HepG2 (cell line): Measurements from ENCODE around the gene GALNT10. TPM values are rescaled to one million over a fixed set of nuclear protein-coding genes. Genes with fewer than 3 reads are reported as not detected.

Source experiments
- ATAC-seq: fragments of 200-7000 bp; cut with Tn5 transposase; 3 replicates; pipeline ENCODE4 v1.9.1; 2020; ENCODE audit warnings: mild to moderate bottlenecking, moderate library complexity
- BruUV-seq: library from RNA; stranded (reverse); fragments of 400-500 nt; replicated peaks from 2 replicates; lab custom pipeline; 2021; lab: Mats Ljungman, UMichigan
- CTCF ChIA-PET: fragments of 300-600 bp; formaldehyde crosslinking; extraction: SDS; loops from one replicate; lab custom pipeline; 2021; ENCODE audit warnings: low total read pairs, inconsistent platforms, low intra/inter-chr PET ratio; lab: Yijun Ruan, JAX
- POLR2A ChIA-PET: fragments of 350-600 bp; sonication (Branson Sonifier 250); formaldehyde crosslinking; loops from one replicate; lab custom pipeline; 2020; ENCODE audit warnings: antibody characterized with exemption, inconsistent platforms; lab: Yijun Ruan, JAX
- DNase-seq: peaks from one replicate; pipeline ENCODE4 v3.0.0-alpha.2; 2015; ENCODE audit warnings: low spot score
- FAIRE-seq: peaks from 3 replicates; lab custom pipeline; 2011; peaks lifted over from hg19 to GRCh38; lab: Jason Lieb, UNC
- H2AFZ ChIP-seq: one replicate; pipeline ENCODE4 v1.6.1; 2011; ENCODE audit warnings: low read length, inconsistent platforms
- H3K27ac ChIP-seq: fragments of 300-600 bp; 3 replicates; pipeline ENCODE4 v1.8.0; 2011; ENCODE audit warnings: mixed run types, mild to moderate bottlenecking, mixed read lengths, low read length, inconsistent platforms; ENCODE audit not compliant: insufficient read depth; ENCODE audit errors: extremely low read length
- H3K27me3 ChIP-seq, 2 experiments: fragments of 200-600 bp in 1 of 2; 2 replicates in 1 of 2; 3 replicates in 1 of 2; pipeline versions ENCODE4 v1.6.0 to v1.8.0; 2011; ENCODE audit warnings: low read length in 2 of 2, mild to moderate bottlenecking in 2 of 2, moderate library complexity in 2 of 2, inconsistent platforms in 1 of 2; ENCODE audit not compliant: insufficient read depth in 2 of 2, control insufficient read depth in 1 of 2
- H3K36me3 ChIP-seq, 2 experiments: fragments of 200-600 bp in 1 of 2; replicated peaks in 1 of 2; 2 replicates in 1 of 2; 3 replicates in 1 of 2; pipeline versions ENCODE4 v1.5.1 to v1.8.0; 2011; ENCODE audit warnings: low read length in 2 of 2, inconsistent platforms in 1 of 2; ENCODE audit not compliant: insufficient read depth in 2 of 2, control insufficient read depth in 1 of 2
- H3K4me1 ChIP-seq: 2 replicates; pipeline ENCODE4 v1.5.1; 2012; ENCODE audit warnings: low read length, inconsistent platforms; ENCODE audit not compliant: insufficient read depth
- H3K4me2 ChIP-seq: 2 replicates; pipeline ENCODE4 v1.6.0; 2011; ENCODE audit warnings: low read depth, low read length, inconsistent platforms
- H3K4me3 ChIP-seq, 3 experiments: fragments of 200-600 bp in 1 of 3; sonication (generic), shearing (Covaris generic) in 1 of 3; replicated peaks in 1 of 3; 2 replicates each; pipeline ENCODE4 v1.5.1; 2011 to 2016; ENCODE audit warnings: low read length in 3 of 3, inconsistent platforms in 2 of 3, low read depth in 2 of 3, mild to moderate bottlenecking in 2 of 3, control low read depth in 1 of 3, mixed read lengths in 1 of 3; ENCODE audit not compliant: insufficient read depth in 1 of 3
- H3K79me2 ChIP-seq: one replicate; pipeline ENCODE4 v1.6.1; 2011; ENCODE audit warnings: low read length, inconsistent platforms; ENCODE audit not compliant: insufficient read depth
- H3K9ac ChIP-seq: 2 replicates; pipeline ENCODE4 v1.6.0; 2011; ENCODE audit warnings: mild to moderate bottlenecking, low read depth, low read length, inconsistent platforms; ENCODE audit not compliant: insufficient read depth
- H3K9me3 ChIP-seq: 2 replicates; pipeline ENCODE4 v1.5.1; 2012; ENCODE audit warnings: mild to moderate bottlenecking, low read length
- H4K20me1 ChIP-seq: 2 replicates; pipeline ENCODE4 v1.6.0; 2011; ENCODE audit warnings: inconsistent platforms, mild to moderate bottlenecking, low read length, moderate library complexity; ENCODE audit not compliant: insufficient read depth
- ATF3 ChIP-seq: sonication (generic); formaldehyde crosslinking; IDR thresholded peaks from 2 replicates; pipeline ENCODE4 v1.4.0; 2020; ENCODE audit warnings: missing genetic modification reagents
- E2F2 ChIP-seq: sonication (generic); formaldehyde crosslinking; IDR thresholded peaks from 2 replicates; pipeline ENCODE4 v1.4.0; 2020; ENCODE audit warnings: missing genetic modification reagents, borderline replicate concordance
- ETV5 ChIP-seq: IDR thresholded peaks from 2 replicates; pipeline ENCODE4 v1.6.1; 2018; ENCODE audit warnings: missing biosample characterization, missing genetic modification reagents, inconsistent platforms, borderline replicate concordance
- FOSL2 ChIP-seq: sonication (generic); formaldehyde crosslinking; IDR thresholded peaks from 2 replicates; pipeline ENCODE4 v1.4.0; 2020; ENCODE audit warnings: missing genetic modification reagents
- ISL2 ChIP-seq: sonication (generic); formaldehyde crosslinking; IDR thresholded peaks from 2 replicates; pipeline ENCODE4 v1.5.0; 2020; ENCODE audit warnings: missing genetic modification reagents
- NR2F2 ChIP-seq: IDR thresholded peaks from 2 replicates; pipeline ENCODE4 v1.6.1; 2012; ENCODE audit warnings: low read depth, inconsistent platforms, borderline replicate concordance
- NR2F6 ChIP-seq, 2 experiments: IDR thresholded peaks; 2 replicates each; pipeline ENCODE4 v1.6.1; 2016; ENCODE audit warnings: antibody characterized with exemption in 1 of 2, mild to moderate bottlenecking in 1 of 2
- PHF8 ChIP-seq: sonication (generic); formaldehyde crosslinking; IDR thresholded peaks from 2 replicates; pipeline ENCODE4 v1.5.0; 2020; ENCODE audit warnings: missing genetic modification reagents
- SIX4 ChIP-seq: sonication (generic); formaldehyde crosslinking; IDR thresholded peaks from 2 replicates; pipeline ENCODE4 v1.4.0; 2020; ENCODE audit warnings: missing genetic modification reagents
- SMAD9 ChIP-seq: sonication (generic); formaldehyde crosslinking; IDR thresholded peaks from 2 replicates; pipeline ENCODE4 v1.5.1; 2020; ENCODE audit warnings: mild to moderate bottlenecking, missing genetic modification reagents
- SP4 ChIP-seq: sonication (generic); formaldehyde crosslinking; IDR thresholded peaks from 2 replicates; pipeline ENCODE4 v1.8.1; 2023; ENCODE audit warnings: mild to moderate bottlenecking, missing genetic modification reagents
- ZNF367 ChIP-seq: sonication (generic); formaldehyde crosslinking; IDR thresholded peaks from 2 replicates; pipeline ENCODE4 v1.4.0; 2020; ENCODE audit warnings: missing genetic modification reagents, borderline replicate concordance
- ZNF383 ChIP-seq: sonication (generic); formaldehyde crosslinking; IDR thresholded peaks from 2 replicates; pipeline ENCODE4 v1.4.0; 2020; ENCODE audit warnings: missing genetic modification reagents, mild to moderate bottlenecking, borderline replicate concordance
- ZNF766 ChIP-seq: sonication (generic); formaldehyde crosslinking; IDR thresholded peaks from 2 replicates; pipeline ENCODE4 v1.5.0; 2020; ENCODE audit warnings: missing genetic modification reagents, borderline replicate concordance
- ZSCAN5A ChIP-seq: sonication (generic); formaldehyde crosslinking; IDR thresholded peaks from 2 replicates; pipeline ENCODE4 v1.8.0; 2022; ENCODE audit warnings: mild to moderate bottlenecking, missing genetic modification reagents, borderline replicate concordance
- WGBS: methylation state at CpG from one replicate; pipeline ENCODE4 v1.1.6; 2017; ENCODE audit warnings: low lambda C conversion rate; 5-methylcytosine and 5-hydroxymethylcytosine counted together
- in situ Hi-C: cut with HindIII; loops from 2 replicates; pipeline ENCODE4 v1.10.0; 2017; ENCODE audit warnings: low pct_unique_long_range_greater_than_20kb; ENCODE audit not compliant: extremely low pct_ligation_motif_present
- intact Hi-C: fragments of 100-400 bp; cut with micrococcal nuclease; formaldehyde crosslinking; loops from one replicate; pipeline ENCODE4 v1.10.0; 2022; ENCODE audit not compliant: unreplicated experiment
- polyA plus RNA-seq, 8 experiments: library from polyadenylated mRNA; depleted of rRNA in 3 of 8; stranded (reverse) in 7 of 8; unstranded in 1 of 8; fragments of >200 nt; fragmentation: Illumina TruSeq in 4 of 8; extraction: Trizol in 4 of 8; gene quantifications; 2 replicates each; pipeline versions ENCODE4 v1.2.1 to v1.2.3, GENCODE V29; 2011 to 2016; ENCODE audit warnings: low read depth in 4 of 8, missing spikeins in 1 of 8, mixed read lengths in 1 of 8; ENCODE audit not compliant: insufficient read depth in 1 of 8
- total RNA-seq, 5 experiments: library from RNA; depleted of rRNA; stranded (reverse); fragments of >200 nt; fragmentation: Illumina TruSeq; extraction: Trizol; gene quantifications; 2 replicates each; pipeline ENCODE4 v1.2.3, GENCODE V29; 2016; ENCODE audit warnings: low read depth in 1 of 5

Gene GALNT10
- total and polyA plus RNA-seq, 2 of the 13 experiments (the other 11 are each of a cell fraction or from before 2014, with no cell fraction given) = 8.1 to 11.2 TPM

GRCh38 chr5:154162539-154163151 is 27.9 kb upstream of the GALNT10 start:
- ATAC-seq (no peak), DNase-seq (no peak), FAIRE-seq (no peak)
- no peaks in the 10 kb centered on the region for H3K4me1 ChIP-seq
- peak overlapping the region; percentile 0 for H2AFZ ChIP-seq
- in situ Hi-C loops = loop anchor here (25.0 kb wide), 1 partner anchor 1625 kb away; no protein-coding TSS in a partner anchor
- no peak overlapping the region for H3K4me3 ChIP-seq
- no peaks in the 10 kb centered on the region for H4K20me1 ChIP-seq
- H3K36me3 ChIP-seq = no peaks in the 10 kb centered on the region
- ChIA-PET POLR2A (no interaction called here), CTCF (no interaction called here)
- intact Hi-C loops = no loop called here
- H3K4me2 ChIP-seq = no peak overlapping the region
- 13% methylated on average over 5 of the region's 6 CpGs for WGBS
- no peak overlapping the region for H3K9ac ChIP-seq
- no peak for TF ChIP-seq ISL2 (CRISPR knock-in tag)
- TF ChIP-seq ATF3 (CRISPR knock-in tag) = no peak
- no peak for TF ChIP-seq ZNF766
- no peak for TF ChIP-seq NR2F6 (IDR thresholded peaks at IDR 0.05)
- no peak for TF ChIP-seq NR2F6 (CRISPR knock-in tag; IDR thresholded peaks at IDR 0.05)
- TF ChIP-seq ZSCAN5A (CRISPR knock-in tag) = no peak
- no peak for TF ChIP-seq NR2F2
- no peak for TF ChIP-seq PHF8
- TF ChIP-seq SIX4 (CRISPR knock-in tag) = no peak
- TF ChIP-seq ETV5 (CRISPR knock-in tag) = no peak
- TF ChIP-seq ZNF367 = no peak
- TF ChIP-seq E2F2 (CRISPR knock-in tag) = no peak
- no peak for TF ChIP-seq SMAD9 (CRISPR knock-in tag)
- TF ChIP-seq FOSL2 = no peak
- no peak for TF ChIP-seq SP4 (CRISPR knock-in tag)
- TF ChIP-seq ZNF383 (CRISPR knock-in tag) = no peak
- no TSS peak for BruUV-seq
- H3K27me3 ChIP-seq = peaks cover 0 to 3% of the 10 kb centered on the region in 2 experiments; a peak in 2 of 5 replicates
- H3K9me3 ChIP-seq = no peaks in the 10 kb centered on the region
- no peaks in the 10 kb centered on the region for H3K79me2 ChIP-seq
- no peak overlapping the region for H3K27ac ChIP-seq
